Heart left ventricle (tissue), 16 donors: Measurements from ENCODE around the gene ZFYVE26. TPM values are rescaled to one million over a fixed set of nuclear protein-coding genes. Genes with fewer than 3 reads are reported as not detected.

Experiments
- ATAC-seq, 4 donors: fragments of 200-7000 bp; cut with Tn5 transposase; one replicate each; pipeline ENCODE4 v1.9.1; 2020 to 2022; ENCODE audit warnings: moderate library complexity in 4 of 4, mild to moderate bottlenecking in 3 of 4, moderate number of reproducible peaks in 1 of 4
- DNase-seq, 5 donors: peaks; one replicate each; pipeline ENCODE4 v3.0.0-alpha.2; 2020
- H3K27ac ChIP-seq, 12 donors: fragments of 200-600 bp; sonication (generic) in 4 of 12; one replicate each; pipeline versions ENCODE4 v1.5.0 to v1.8.0; 2016 to 2022; ENCODE audit warnings: mild to moderate bottlenecking in 2 of 12
- H3K27me3 ChIP-seq, 9 donors: fragments of 200-600 bp; sonication (generic) in 2 of 9; one replicate each; pipeline versions ENCODE4 v1.5.1 to v1.8.0; 2016 to 2022; ENCODE audit warnings: mild to moderate bottlenecking in 3 of 9
- H3K36me3 ChIP-seq, 9 donors: fragments of 200-600 bp; sonication (generic) in 2 of 9; one replicate each; pipeline versions ENCODE4 v1.5.0 to v1.8.0; 2018 to 2022; ENCODE audit warnings: mild to moderate bottlenecking in 2 of 9
- H3K4me1 ChIP-seq, 12 donors: fragments of 200-600 bp; sonication (generic) in 4 of 12; one replicate each; pipeline versions ENCODE4 v1.5.0 to v1.8.0; 2016 to 2022; ENCODE audit warnings: mild to moderate bottlenecking in 3 of 12
- H3K4me3 ChIP-seq, 12 donors: fragments of 200-600 bp; sonication (generic) in 4 of 12; one replicate each; pipeline versions ENCODE4 v1.5.0 to v1.8.0; 2017 to 2022; ENCODE audit warnings: mild to moderate bottlenecking in 9 of 12, moderate library complexity in 4 of 12
- H3K9me3 ChIP-seq, 12 donors: fragments of 200-600 bp; sonication (generic) in 4 of 12; one replicate each; pipeline versions ENCODE4 v1.5.0 to v1.8.0; 2016 to 2022; ENCODE audit warnings: mild to moderate bottlenecking in 1 of 12
- CTCF ChIP-seq, 12 donors: fragments of 200-600 bp; sonication (generic) in 4 of 12; IDR thresholded peaks; one replicate each; pipeline versions ENCODE4 v1.5.0 to v1.8.0; 2018 to 2022; ENCODE audit warnings: antibody characterized with exemption in 12 of 12, mild to moderate bottlenecking in 5 of 12
- POLR2A ChIP-seq, 2 donors: fragments of 450-650 bp; IDR thresholded peaks; one replicate each; pipeline ENCODE4 v1.6.1; 2017; ENCODE audit warnings: antibody characterized with exemption in 2 of 2, mild to moderate bottlenecking in 2 of 2, moderate library complexity in 2 of 2
- WGBS, 4 donors: extraction: QIAGEN DNeasy Blood & Tissue Kit in 2 of 4; methylation state at CpG; one replicate each; pipeline versions ENCODE4 v1.1.5 to v1.1.7; 2013 to 2018; 5-methylcytosine and 5-hydroxymethylcytosine counted together
- intact Hi-C, 10 donors: fragments of 100-400 bp; cut with DNase I; formaldehyde crosslinking; loops; one replicate each; pipeline versions ENCODE4 v1.11.1 to v1.14.2; 2022
- polyA plus RNA-seq, 2 donors: library from polyadenylated mRNA; stranded (reverse); fragments of 200-250 nt; gene quantifications; one replicate each; pipeline ENCODE4 v1.2.3, GENCODE V29; 2013
- total RNA-seq, 9 donors: library from RNA; depleted of rRNA in 2 of 9; stranded (reverse); fragments of >200 nt in 2 of 9; fragmentation: NEBNext Ultra II Directional in 3 of 9; extraction: Animal tissue kit (Norgen Biotek cat#: 25700) in 3 of 9; gene quantifications; one replicate each; pipeline versions ENCODE4 v1.1.0 to v1.2.4, GENCODE V29; 2016 to 2023
- donor health status: ischemic (EF 13 %, LVEDD 7.1; RV severe dilation, severe dysfunction).
- donor health status: healthy with polysubstance abuse.
- donor health status: DM: no; HTN: yes; CAD: no.
- donor health status: DM: no; HTN: no; CAD: no.
- donor health status: ischemic (EF 25% LVEDD 6.9; RV normal size, moderate dysfunction).
- donor health status: ischemic (EF 25% LVEDD 5.7; RV mildly dilated, moderate dysfunction).
- donor health status: healthy.
- donor health status: DM: yes; HTN: yes; CAD: no.
- donor health status: ischemic (EF 35%, LVEDD 5.7; RV mildly dilated, moderate dysfunction).
- donor health status: nonischemic (EF 11% LVEDD 7.7; RV severe dilation, severe dysfunction).
- donor health status: DM: yes; HTN: yes; CAD: no.
- donor health status: PGD.
- donor health status: ischemic (EF 29% LVEDD 5.4; RV normal size, mild dysfunction).
- donor health status: nonischemic (EF 23%, LVEDD 6.1; RV moderate dilation, normal function).

ZFYVE26 gene
- total and polyA plus RNA-seq, 11 donors: 5.1 to 24.1 (median 18.2) TPM

- ATAC-seq: no peak
- Histone ChIP-seq H3K4me3 (no peak overlapping the region), H3K36me3 (no peaks in the 10 kb centered on the region), H3K9me3 (no peaks in the 10 kb centered on the region), H3K27ac (no peak overlapping the region), H3K4me1 (peaks cover 0 to 10% (median 0%) of the 10 kb centered on the region in 12 donors), H3K27me3 (no peaks in the 10 kb centered on the region)
- 91 to 94% (median 93%) methylated on average over 2 of the region's 2 CpGs for WGBS, 4 donors
- DNase-seq: no peak
- TF ChIP-seq CTCF (IDR thresholded peaks at IDR 0.05) (no peak), POLR2A (IDR thresholded peaks at IDR 0.05) (no peak)
- intact Hi-C loops: no loop called here
Measured at GRCh38 chr14:67856827-67857226, 40.4 kb upstream of the ZFYVE26 start.

GRCh38 chr14:67853715-67854114 is 37.3 kb upstream of the ZFYVE26 start:
- Histone ChIP-seq H3K4me3 (no peak overlapping the region), H3K27me3 (no peaks in the 10 kb centered on the region), H3K4me1 (peaks cover 0 to 10% (median 0%) of the 10 kb centered on the region in 12 donors), H3K9me3 (peaks cover 0 to 8% (median 0%) of the 10 kb centered on the region in 12 donors), H3K27ac (peak overlapping the region in 1 of 12 donors; percentile 79), H3K36me3 (no peaks in the 10 kb centered on the region)
- 85 to 92% (median 87%) methylated on average over 3 of the region's 3 CpGs for WGBS, 4 donors
- ATAC-seq (peak in 1 of 4 donors; percentile 73), DNase-seq (no peak)
- intact Hi-C loops: no loop called here
- TF ChIP-seq POLR2A (IDR thresholded peaks at IDR 0.05) (no peak), CTCF (IDR thresholded peaks at IDR 0.05) (no peak)

GRCh38 chr14:67852926-67853604 is 36.7 kb upstream of the ZFYVE26 start:
- Histone ChIP-seq H3K4me1 (peaks cover 0 to 10% (median 0%) of the 10 kb centered on the region in 12 donors), H3K27ac (peak overlapping the region in 1 of 12 donors; percentile 79), H3K36me3 (no peaks in the 10 kb centered on the region), H3K9me3 (peaks cover 0 to 13% (median 0%) of the 10 kb centered on the region in 12 donors), H3K4me3 (no peak overlapping the region), H3K27me3 (no peaks in the 10 kb centered on the region)
- intact Hi-C loops: no loop called here
- DNase-seq: no peak
- no peak for TF ChIP-seq CTCF (IDR thresholded peaks at IDR 0.05)
- no peak for TF ChIP-seq POLR2A (IDR thresholded peaks at IDR 0.05)
- ATAC-seq: peak in 1 of 4 donors; percentile 65

- DNase-seq (peak in 1 of 5 donors; percentile 26), ATAC-seq (peak in 1 of 4 donors; percentile 53)
- Histone ChIP-seq H3K9me3 (peaks cover 0 to 21% (median 0%) of the 10 kb centered on the region in 12 donors), H3K27me3 (no peaks in the 10 kb centered on the region), H3K4me1 (peaks cover 0 to 10% (median 0%) of the 10 kb centered on the region in 12 donors), H3K4me3 (no peak overlapping the region), H3K36me3 (no peaks in the 10 kb centered on the region), H3K27ac (peak overlapping the region in 1 of 12 donors; percentile 79)
- intact Hi-C loops: no loop called here
- TF ChIP-seq POLR2A (IDR thresholded peaks at IDR 0.05) (no peak), CTCF (IDR thresholded peaks at IDR 0.05) (no peak)
- WGBS, 4 donors: 72 to 87% (median 78%) methylated on average over 9 of the region's 9 CpGs
Measured at GRCh38 chr14:67851785-67852410, 35.5 kb upstream of the ZFYVE26 start.
